SK-N-SH (cell line): ENCODE data around the gene SCARB1. TPM values are rescaled to one million over a fixed set of nuclear protein-coding genes. Genes with fewer than 3 reads are reported as not detected.

ENCODE experiments used
- CTCF ChIA-PET: fragments of 300-600, 350-600 bp; formaldehyde crosslinking; extraction: SDS; loops from one replicate; lab custom pipeline; 2021; lab: Yijun Ruan, JAX
- POLR2A ChIA-PET: fragments of 350-600 bp; sonication (Branson Sonifier 250); formaldehyde crosslinking; extraction: SDS; loops from one replicate; lab custom pipeline; 2020; ENCODE audit warnings: antibody characterized with exemption, inconsistent platforms; lab: Yijun Ruan, JAX
- DNase-seq: peaks from one replicate; pipeline ENCODE4 v3.0.0; 2012
- H2AFZ ChIP-seq: fragments of 200-600 bp; sonication (generic); 2 replicates; pipeline ENCODE4 v1.8.1; 2016; ENCODE audit warnings: antibody characterized with exemption, mild to moderate bottlenecking, low read depth
- H3F3A ChIP-seq: fragments of 200-600 bp; sonication (generic); replicated peaks from 2 replicates; pipeline ENCODE3; 2016; ENCODE audit warnings: antibody characterized with exemption, mild to moderate bottlenecking; ENCODE audit not compliant: insufficient read depth
- H3K27ac ChIP-seq, 2 experiments: fragments of 200-500 bp in 1 of 2; fragments of 200-600 bp in 1 of 2; sonication (Bioruptor generic) in 1 of 2; sonication (generic), shearing (Covaris generic) in 1 of 2; 2 replicates each; pipeline versions ENCODE4 v1.5.1 to v1.6.1; 2014 to 2016; ENCODE audit warnings: low read depth in 2 of 2, inconsistent platforms in 1 of 2, low read length in 1 of 2, mild to moderate bottlenecking in 1 of 2, mixed read lengths in 1 of 2
- H3K27me3 ChIP-seq: fragments of 200-600 bp; sonication (generic), shearing (Covaris generic); 2 replicates; pipeline ENCODE4 v1.6.1; 2016; ENCODE audit warnings: mixed run types; ENCODE audit not compliant: insufficient read depth
- H3K36me3 ChIP-seq, 2 experiments: fragments of 200-500 bp in 1 of 2; fragments of 200-600 bp in 1 of 2; sonication (Bioruptor generic) in 1 of 2; sonication (generic) in 1 of 2; replicated peaks in 1 of 2; 2 replicates each; pipeline versions ENCODE3 to v1.5.1; 2014 to 2016; ENCODE audit warnings: low read length in 1 of 2, mild to moderate bottlenecking in 1 of 2; ENCODE audit not compliant: insufficient read depth in 2 of 2, control insufficient read depth in 1 of 2
- H3K4me1 ChIP-seq, 2 experiments: fragments of 200-500 bp in 1 of 2; fragments of 200-600 bp in 1 of 2; sonication (Bioruptor generic) in 1 of 2; sonication (generic), shearing (Covaris generic) in 1 of 2; 2 replicates each; pipeline versions ENCODE4 v1.5.1 to v1.6.1; 2014 to 2016; ENCODE audit warnings: low read depth in 1 of 2, low read length in 1 of 2, mixed run types in 1 of 2; ENCODE audit not compliant: insufficient read depth in 2 of 2, control insufficient read depth in 1 of 2
- H3K4me2 ChIP-seq: fragments of 200-600 bp; sonication (generic), shearing (Covaris generic); 2 replicates; pipeline ENCODE4 v1.6.1; 2017; ENCODE audit warnings: mixed run types
- H3K4me3 ChIP-seq, 2 experiments: fragments of 200-500 bp in 1 of 2; fragments of 200-600 bp in 1 of 2; sonication (Bioruptor generic) in 1 of 2; sonication (generic), shearing (Covaris generic) in 1 of 2; 2 replicates each; pipeline versions ENCODE4 v1.5.1 to v1.8.1; 2014 to 2016; ENCODE audit warnings: low read depth in 2 of 2, inconsistent platforms in 1 of 2, low read length in 1 of 2, mild to moderate bottlenecking in 1 of 2, mixed read lengths in 1 of 2, moderate library complexity in 1 of 2
- H3K79me2 ChIP-seq: fragments of 200-600 bp; sonication (generic); 2 replicates; pipeline ENCODE4 v1.8.1; 2017; ENCODE audit warnings: mild to moderate bottlenecking; ENCODE audit not compliant: insufficient read depth
- H3K9ac ChIP-seq: fragments of 200-600 bp; sonication (generic); 2 replicates; pipeline ENCODE4 v1.6.1; 2017; ENCODE audit warnings: mixed run types
- H3K9me2 ChIP-seq: fragments of 200-600 bp; sonication (generic); 2 replicates; pipeline ENCODE4 v1.6.1; 2017; ENCODE audit warnings: mixed run types
- H3K9me3 ChIP-seq: fragments of 200-600 bp; sonication (generic); 2 replicates; pipeline ENCODE4 v1.6.1; 2017; ENCODE audit warnings: mixed run types, mild to moderate bottlenecking, moderate library complexity
- H4K20me1 ChIP-seq: fragments of 200-600 bp; sonication (generic); 2 replicates; pipeline ENCODE4 v1.6.1; 2017; ENCODE audit warnings: mild to moderate bottlenecking, mixed run types; ENCODE audit not compliant: insufficient read depth
- CHD2 ChIP-seq: fragments of 150-350 bp; IDR thresholded peaks from 2 replicates; pipeline ENCODE4 v1.6.1; 2018; ENCODE audit warnings: low read length; ENCODE audit not compliant: partially characterized antibody
- EP300 ChIP-seq, 2 experiments: IDR thresholded peaks; 2 replicates each; pipeline versions ENCODE4 v1.4.0 to v1.6.1; 2012; ENCODE audit warnings: borderline replicate concordance in 1 of 2, low read depth in 1 of 2, low read length in 1 of 2
- FOSL2 ChIP-seq: IDR thresholded peaks from 2 replicates; pipeline ENCODE4 v1.4.0; 2012; ENCODE audit warnings: low read depth, mild to moderate bottlenecking, moderate library complexity, borderline replicate concordance
- FOXJ3 ChIP-seq: sonication (generic); formaldehyde crosslinking; IDR thresholded peaks from 2 replicates; pipeline ENCODE4 v1.5.1; 2020; ENCODE audit warnings: mild to moderate bottlenecking, missing genetic modification reagents
- GABPA ChIP-seq: IDR thresholded peaks from 2 replicates; pipeline ENCODE4 v1.4.0; 2012; ENCODE audit warnings: low read depth, mild to moderate bottlenecking
- GATA2 ChIP-seq: sonication (generic); formaldehyde crosslinking; IDR thresholded peaks from 2 replicates; pipeline ENCODE4 v1.5.0; 2020; ENCODE audit warnings: mild to moderate bottlenecking, missing genetic modification reagents
- IRF3 ChIP-seq: fragments of 150-350 bp; IDR thresholded peaks from 2 replicates; pipeline ENCODE4 v1.6.1; 2016; ENCODE audit warnings: mild to moderate bottlenecking, low read depth, low read length
- MXI1 ChIP-seq: IDR thresholded peaks from 2 replicates; pipeline ENCODE4 v1.6.1; 2012; ENCODE audit warnings: mild to moderate bottlenecking, low read depth, low read length, improper control_type of control experiment
- POLR2AphosphoS5 ChIP-seq: IDR thresholded peaks from 2 replicates; pipeline ENCODE4 v1.6.1; 2012; ENCODE audit warnings: low read depth, low read length
- RFX5 ChIP-seq: IDR thresholded peaks from 2 replicates; pipeline ENCODE4 v1.6.1; 2012; ENCODE audit warnings: mild to moderate bottlenecking, improper control_type of control experiment, low read length
- SIN3A ChIP-seq: IDR thresholded peaks from 2 replicates; pipeline ENCODE4 v1.6.1; 2012; ENCODE audit warnings: low read depth, mild to moderate bottlenecking, low read length, moderate library complexity, borderline replicate concordance
- TCF12 ChIP-seq: IDR thresholded peaks from 2 replicates; pipeline ENCODE4 v1.4.0; 2012
- WGBS: methylation state at CpG from one replicate; pipeline ENCODE4 v1.1.6; 2017; ENCODE audit warnings: low lambda C conversion rate; 5-methylcytosine and 5-hydroxymethylcytosine counted together
- polyA plus RNA-seq, 3 experiments: library from polyadenylated mRNA; depleted of rRNA; stranded (reverse); fragments of >200 nt; gene quantifications; 2 replicates each; pipeline ENCODE4 v1.2.3, GENCODE V29; 2012
- TF ChIP-seq, protein P1 (sequence below): IDR thresholded peaks from 2 replicates; pipeline ENCODE4 v1.4.0; 2012; ENCODE audit warnings: low read depth
- TF ChIP-seq, protein P2 (sequence below): IDR thresholded peaks from 2 replicates; pipeline ENCODE4 v1.4.0; 2012; ENCODE audit warnings: low read depth, borderline replicate concordance
- TF ChIP-seq, protein P3 (sequence below): IDR thresholded peaks from 2 replicates; pipeline ENCODE4 v1.6.1; 2012; ENCODE audit warnings: mild to moderate bottlenecking, low read depth, low read length, moderate library complexity

The SCARB1 gene
- polyA plus RNA-seq, 1 of the 3 experiments (the other 2 are of a cell fraction): 33.0 TPM

DNA sequence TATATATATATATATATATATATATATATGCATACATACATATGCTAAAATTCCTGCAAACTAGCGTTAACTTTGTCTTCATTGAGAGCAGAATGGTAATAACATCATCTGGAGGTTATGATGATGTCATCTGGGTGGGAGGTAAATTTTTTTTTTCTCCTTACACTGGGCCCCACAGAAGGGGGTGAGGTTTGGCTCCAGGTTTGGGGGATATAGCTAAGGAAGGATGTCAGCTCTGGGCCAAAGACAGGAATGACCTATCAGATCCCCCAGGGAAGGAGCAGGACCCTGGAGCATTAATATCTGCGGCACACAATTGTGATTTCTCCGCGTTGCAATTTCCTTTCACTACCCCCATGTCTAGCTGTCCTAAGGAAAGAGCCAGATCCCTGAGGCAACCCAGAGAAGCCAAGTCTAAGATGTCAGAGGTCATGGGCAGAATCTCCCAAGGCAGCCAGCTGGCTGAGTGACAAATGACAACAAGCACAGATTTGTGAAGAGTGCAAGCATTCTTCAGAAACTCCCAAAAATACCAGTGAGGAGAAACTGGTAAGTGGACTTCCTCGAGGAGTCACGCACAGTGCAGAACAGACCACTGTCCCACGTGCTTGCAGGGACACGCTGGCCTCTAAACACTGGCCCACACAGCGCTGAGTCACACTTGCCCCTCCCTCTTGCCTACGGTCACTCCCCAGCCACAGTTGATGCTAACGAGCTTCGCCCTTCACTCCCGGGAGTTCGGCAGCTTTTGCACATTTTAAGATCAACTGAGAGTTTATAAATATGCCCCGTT, 40.8 kb upstream of the SCARB1 start:
- peak overlapping the region; percentile 54 for H2AFZ ChIP-seq
- H3K4me2 ChIP-seq: peak overlapping the region; percentile 58
- H3K27me3 ChIP-seq: no peaks in the 10 kb centered on the region
- WGBS: 34% methylated on average over 13 of the region's 15 CpGs
- no peak overlapping the region for H3K4me3 ChIP-seq
- peaks cover 5 to 8% of the 10 kb centered on the region in 2 experiments; a peak in 2 of 4 replicates for H3K4me1 ChIP-seq
- POLR2A ChIA-PET: interaction anchor here (1.6 kb wide), 1 partner anchor 10 kb away, joined by 6 read pairs; the partner anchor contains the start of gene UBC
- no peaks in the 10 kb centered on the region for H3K9me2 ChIP-seq
- no peak for TF ChIP-seq CHD2
- TF ChIP-seq TCF12: no peak
- TF ChIP-seq, protein P1, sequence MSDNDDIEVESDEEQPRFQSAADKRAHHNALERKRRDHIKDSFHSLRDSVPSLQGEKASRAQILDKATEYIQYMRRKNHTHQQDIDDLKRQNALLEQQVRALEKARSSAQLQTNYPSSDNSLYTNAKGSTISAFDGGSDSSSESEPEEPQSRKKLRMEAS: peak; percentile 99
- TF ChIP-seq, protein P2, sequence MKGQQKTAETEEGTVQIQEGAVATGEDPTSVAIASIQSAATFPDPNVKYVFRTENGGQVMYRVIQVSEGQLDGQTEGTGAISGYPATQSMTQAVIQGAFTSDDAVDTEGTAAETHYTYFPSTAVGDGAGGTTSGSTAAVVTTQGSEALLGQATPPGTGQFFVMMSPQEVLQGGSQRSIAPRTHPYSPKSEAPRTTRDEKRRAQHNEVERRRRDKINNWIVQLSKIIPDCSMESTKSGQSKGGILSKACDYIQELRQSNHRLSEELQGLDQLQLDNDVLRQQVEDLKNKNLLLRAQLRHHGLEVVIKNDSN: peak; percentile 53; the same call in 1 of the 2 replicates
- no peak for TF ChIP-seq IRF3
- no peak for TF ChIP-seq GABPA
- TF ChIP-seq MXI1: peak; percentile 64; the same call in 1 of the 2 replicates
- TF ChIP-seq GATA2 (CRISPR knock-in tag): no peak
- TF ChIP-seq SIN3A: 0 out of 2 replicates have a peak, but pooled peaks have one; percentile 40
- TF ChIP-seq POLR2AphosphoS5: no peak
- no peak for TF ChIP-seq FOXJ3 (CRISPR knock-in tag)
- peak; percentile 77 for TF ChIP-seq FOSL2
- TF ChIP-seq RFX5: no peak
- TF ChIP-seq EP300 (IDR thresholded peaks at IDR 0.05; ENCODE audit: borderline replicate concordance in 1 of 2, low read depth in 1 of 2, low read length in 1 of 2): no peak
- TF ChIP-seq, protein P3, sequence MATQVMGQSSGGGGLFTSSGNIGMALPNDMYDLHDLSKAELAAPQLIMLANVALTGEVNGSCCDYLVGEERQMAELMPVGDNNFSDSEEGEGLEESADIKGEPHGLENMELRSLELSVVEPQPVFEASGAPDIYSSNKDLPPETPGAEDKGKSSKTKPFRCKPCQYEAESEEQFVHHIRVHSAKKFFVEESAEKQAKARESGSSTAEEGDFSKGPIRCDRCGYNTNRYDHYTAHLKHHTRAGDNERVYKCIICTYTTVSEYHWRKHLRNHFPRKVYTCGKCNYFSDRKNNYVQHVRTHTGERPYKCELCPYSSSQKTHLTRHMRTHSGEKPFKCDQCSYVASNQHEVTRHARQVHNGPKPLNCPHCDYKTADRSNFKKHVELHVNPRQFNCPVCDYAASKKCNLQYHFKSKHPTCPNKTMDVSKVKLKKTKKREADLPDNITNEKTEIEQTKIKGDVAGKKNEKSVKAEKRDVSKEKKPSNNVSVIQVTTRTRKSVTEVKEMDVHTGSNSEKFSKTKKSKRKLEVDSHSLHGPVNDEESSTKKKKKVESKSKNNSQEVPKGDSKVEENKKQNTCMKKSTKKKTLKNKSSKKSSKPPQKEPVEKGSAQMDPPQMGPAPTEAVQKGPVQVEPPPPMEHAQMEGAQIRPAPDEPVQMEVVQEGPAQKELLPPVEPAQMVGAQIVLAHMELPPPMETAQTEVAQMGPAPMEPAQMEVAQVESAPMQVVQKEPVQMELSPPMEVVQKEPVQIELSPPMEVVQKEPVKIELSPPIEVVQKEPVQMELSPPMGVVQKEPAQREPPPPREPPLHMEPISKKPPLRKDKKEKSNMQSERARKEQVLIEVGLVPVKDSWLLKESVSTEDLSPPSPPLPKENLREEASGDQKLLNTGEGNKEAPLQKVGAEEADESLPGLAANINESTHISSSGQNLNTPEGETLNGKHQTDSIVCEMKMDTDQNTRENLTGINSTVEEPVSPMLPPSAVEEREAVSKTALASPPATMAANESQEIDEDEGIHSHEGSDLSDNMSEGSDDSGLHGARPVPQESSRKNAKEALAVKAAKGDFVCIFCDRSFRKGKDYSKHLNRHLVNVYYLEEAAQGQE: no peak
- peaks cover 14% of the 10 kb centered on the region for H4K20me1 ChIP-seq
- CTCF ChIA-PET: interaction anchor here (0.6 to 3.8 kb wide), 7 partner anchors 9 to 118 kb away, joined by 3 to 84 read pairs (median 4); no protein-coding TSS in a partner anchor
- no peaks in the 10 kb centered on the region for H3K9me3 ChIP-seq
- DNase-seq: peak; percentile 48
- peak overlapping the region in 1 of 2 experiments; percentile 52; a peak in 2 of 4 replicates for H3K27ac ChIP-seq
- H3K36me3 ChIP-seq: no peaks in the 10 kb centered on the region
- no peaks in the 10 kb centered on the region for H3K79me2 ChIP-seq
- no peak overlapping the region for H3K9ac ChIP-seq
- peaks cover 23% of the 10 kb centered on the region for H3F3A ChIP-seq
